ENCODE results near the gene ACTL6A.

DNA sequence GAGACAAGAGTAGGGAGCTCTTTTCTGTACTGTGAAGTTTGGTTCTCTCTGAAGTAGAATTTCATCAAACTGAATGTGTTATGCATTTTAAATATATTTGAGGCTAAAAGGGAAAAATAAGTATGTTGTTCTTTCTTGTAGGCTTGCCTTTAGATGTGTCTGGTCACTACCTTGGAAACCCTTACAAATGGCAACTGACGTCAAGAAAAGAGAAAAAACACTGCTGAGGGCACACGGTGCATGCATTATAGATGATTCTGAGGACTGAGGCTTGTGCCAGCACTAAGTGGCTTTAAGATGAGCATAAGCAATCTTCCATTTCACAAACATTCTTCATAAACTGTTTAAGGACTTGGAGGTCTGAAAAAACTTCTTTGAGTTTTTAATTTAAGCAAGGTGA, 31.1 kb upstream of the ACTL6A start:
- no peak for TF ChIP-seq POLR2A (IDR thresholded peaks at IDR 0.05; ENCODE audit: low read depth)
- TF ChIP-seq, protein P1, sequence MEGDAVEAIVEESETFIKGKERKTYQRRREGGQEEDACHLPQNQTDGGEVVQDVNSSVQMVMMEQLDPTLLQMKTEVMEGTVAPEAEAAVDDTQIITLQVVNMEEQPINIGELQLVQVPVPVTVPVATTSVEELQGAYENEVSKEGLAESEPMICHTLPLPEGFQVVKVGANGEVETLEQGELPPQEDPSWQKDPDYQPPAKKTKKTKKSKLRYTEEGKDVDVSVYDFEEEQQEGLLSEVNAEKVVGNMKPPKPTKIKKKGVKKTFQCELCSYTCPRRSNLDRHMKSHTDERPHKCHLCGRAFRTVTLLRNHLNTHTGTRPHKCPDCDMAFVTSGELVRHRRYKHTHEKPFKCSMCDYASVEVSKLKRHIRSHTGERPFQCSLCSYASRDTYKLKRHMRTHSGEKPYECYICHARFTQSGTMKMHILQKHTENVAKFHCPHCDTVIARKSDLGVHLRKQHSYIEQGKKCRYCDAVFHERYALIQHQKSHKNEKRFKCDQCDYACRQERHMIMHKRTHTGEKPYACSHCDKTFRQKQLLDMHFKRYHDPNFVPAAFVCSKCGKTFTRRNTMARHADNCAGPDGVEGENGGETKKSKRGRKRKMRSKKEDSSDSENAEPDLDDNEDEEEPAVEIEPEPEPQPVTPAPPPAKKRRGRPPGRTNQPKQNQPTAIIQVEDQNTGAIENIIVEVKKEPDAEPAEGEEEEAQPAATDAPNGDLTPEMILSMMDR (IDR thresholded peaks at IDR 0.05) = no peak

Measured in esophagus muscularis mucosa (tissue), 3 donors.